Lower lobe of right lung (tissue), 2 donors: ENCODE measurements around the gene ANKRD28. TPM values are rescaled to one million over a fixed set of nuclear protein-coding genes. Genes with fewer than 3 reads are reported as not detected.

Experiments
- ATAC-seq, 2 donors: fragments of 200-7000 bp; cut with Tn5 transposase; one replicate each; pipeline ENCODE4 v1.9.1; 2020 to 2022; ENCODE audit warnings: mild to moderate bottlenecking in 2 of 2, moderate library complexity in 2 of 2
- DNase-seq: peaks from one replicate; pipeline ENCODE4 v3.0.0-alpha.2; 2020
- H3K27ac ChIP-seq: fragments of 200-600 bp; one replicate; pipeline ENCODE4 v1.8.0; 2022
- H3K27me3 ChIP-seq: fragments of 200-600 bp; one replicate; pipeline ENCODE4 v1.8.0; 2022; ENCODE audit warnings: low read depth
- H3K36me3 ChIP-seq: fragments of 200-600 bp; one replicate; pipeline ENCODE4 v1.8.0; 2022; ENCODE audit warnings: mild to moderate bottlenecking
- H3K4me1 ChIP-seq: fragments of 200-600 bp; one replicate; pipeline ENCODE4 v1.8.0; 2022
- H3K4me3 ChIP-seq: fragments of 200-600 bp; one replicate; pipeline ENCODE4 v1.8.0; 2022; ENCODE audit warnings: mild to moderate bottlenecking
- H3K9me3 ChIP-seq: fragments of 200-600 bp; one replicate; pipeline ENCODE4 v1.8.0; 2022
- intact Hi-C: fragments of 100-400 bp; cut with DNase I; formaldehyde crosslinking; loops from one replicate; pipeline ENCODE4 v1.11.0; 2022
- total RNA-seq: library from RNA; stranded (reverse); fragmentation: NEBNext Ultra II Directional; extraction: Animal tissue kit (Norgen Biotek cat#: 25700); gene quantifications from one replicate; pipeline ENCODE4 v1.2.1, GENCODE V29; 2021
- TF ChIP-seq, protein P1 (sequence below): fragments of 200-600 bp; IDR thresholded peaks from one replicate; pipeline ENCODE4 v1.8.0; 2022; ENCODE audit warnings: antibody characterized with exemption, mild to moderate bottlenecking
- donor health status: DM: no; HTN: yes; CAD: no; lungs with severe emphysema.

Gene ANKRD28
- total RNA-seq, 1 donor from 2014 or later, result 57.2 TPM

GRCh38 chr3:15787941-15788340, 9.8 kb downstream of the ANKRD28 start:
- TF ChIP-seq, protein P1, sequence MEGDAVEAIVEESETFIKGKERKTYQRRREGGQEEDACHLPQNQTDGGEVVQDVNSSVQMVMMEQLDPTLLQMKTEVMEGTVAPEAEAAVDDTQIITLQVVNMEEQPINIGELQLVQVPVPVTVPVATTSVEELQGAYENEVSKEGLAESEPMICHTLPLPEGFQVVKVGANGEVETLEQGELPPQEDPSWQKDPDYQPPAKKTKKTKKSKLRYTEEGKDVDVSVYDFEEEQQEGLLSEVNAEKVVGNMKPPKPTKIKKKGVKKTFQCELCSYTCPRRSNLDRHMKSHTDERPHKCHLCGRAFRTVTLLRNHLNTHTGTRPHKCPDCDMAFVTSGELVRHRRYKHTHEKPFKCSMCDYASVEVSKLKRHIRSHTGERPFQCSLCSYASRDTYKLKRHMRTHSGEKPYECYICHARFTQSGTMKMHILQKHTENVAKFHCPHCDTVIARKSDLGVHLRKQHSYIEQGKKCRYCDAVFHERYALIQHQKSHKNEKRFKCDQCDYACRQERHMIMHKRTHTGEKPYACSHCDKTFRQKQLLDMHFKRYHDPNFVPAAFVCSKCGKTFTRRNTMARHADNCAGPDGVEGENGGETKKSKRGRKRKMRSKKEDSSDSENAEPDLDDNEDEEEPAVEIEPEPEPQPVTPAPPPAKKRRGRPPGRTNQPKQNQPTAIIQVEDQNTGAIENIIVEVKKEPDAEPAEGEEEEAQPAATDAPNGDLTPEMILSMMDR, result no peak
- no peak overlapping the region for H3K4me3 ChIP-seq
- no peaks in the 10 kb centered on the region for H3K9me3 ChIP-seq
- peaks cover 11% of the 10 kb centered on the region for H3K4me1 ChIP-seq
- DNase-seq (no peak), ATAC-seq (no peak)
- no peak overlapping the region for H3K27ac ChIP-seq
- intact Hi-C loops, result no loop called here
- no peaks in the 10 kb centered on the region for H3K27me3 ChIP-seq
- no peaks in the 10 kb centered on the region for H3K36me3 ChIP-seq

DNA sequence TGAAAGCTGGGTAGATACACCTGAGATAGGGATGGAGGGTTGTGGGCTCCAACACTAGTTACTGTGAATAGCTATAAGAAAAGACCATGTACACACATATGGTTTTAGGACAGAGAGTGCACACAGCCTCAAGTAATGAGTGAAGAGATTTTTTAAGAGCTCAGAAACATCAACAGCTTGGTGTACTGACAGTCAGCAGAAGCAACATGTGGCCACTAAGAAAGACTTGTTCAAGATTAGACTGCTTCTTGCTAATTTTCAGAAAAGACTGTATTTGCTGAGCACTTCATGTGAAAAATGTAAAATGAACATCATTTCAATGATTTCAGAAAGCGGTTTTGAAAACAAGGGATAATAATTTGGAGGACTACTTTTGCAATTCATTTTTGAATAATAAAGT, 10.3 kb downstream of the ANKRD28 start:
- TF ChIP-seq, protein P1, result no peak
- no peaks in the 10 kb centered on the region for H3K36me3 ChIP-seq
- no peak for ATAC-seq
- no peak overlapping the region for H3K27ac ChIP-seq
- intact Hi-C loops, result no loop called here
- no peaks in the 10 kb centered on the region for H3K27me3 ChIP-seq
- no peaks in the 10 kb centered on the region for H3K9me3 ChIP-seq
- H3K4me1 ChIP-seq, result peaks cover 11% of the 10 kb centered on the region
- H3K4me3 ChIP-seq, result no peak overlapping the region
- DNase-seq, result no peak

GRCh38 chr3:15783361-15783969, 14.3 kb downstream of the ANKRD28 start:
- Histone ChIP-seq H3K9me3 (no peaks in the 10 kb centered on the region), H3K27ac (no peak overlapping the region), H3K27me3 (no peaks in the 10 kb centered on the region), H3K36me3 (no peaks in the 10 kb centered on the region), H3K4me3 (no peak overlapping the region), H3K4me1 (peaks cover 11% of the 10 kb centered on the region)
- peak in 1 of 2 donors; percentile 22 for ATAC-seq
- DNase-seq, result no peak
- intact Hi-C loops, result no loop called here
- TF ChIP-seq, protein P1, result no peak

DNA sequence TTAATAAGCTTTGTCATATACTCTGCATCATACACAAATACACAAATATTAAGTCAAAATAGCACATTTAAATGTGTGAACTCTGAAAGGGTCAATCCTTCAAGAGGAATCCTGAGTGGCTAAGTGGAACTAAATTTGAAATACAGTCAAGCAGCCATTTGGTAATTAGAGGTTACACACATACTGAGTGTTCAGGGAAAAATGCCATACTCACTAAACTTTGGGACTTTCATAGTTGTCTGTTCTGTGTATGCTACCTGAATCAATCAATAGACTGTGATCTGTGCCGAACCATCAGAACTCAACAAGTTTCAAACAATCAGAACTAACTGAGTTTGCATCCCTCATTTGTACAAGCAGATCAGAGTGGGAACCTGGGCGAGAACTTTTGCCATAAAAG, 15.3 kb downstream of the ANKRD28 start:
- no peak overlapping the region for H3K4me3 ChIP-seq
- H3K27me3 ChIP-seq, result no peaks in the 10 kb centered on the region
- H3K36me3 ChIP-seq, result no peaks in the 10 kb centered on the region
- intact Hi-C loops, result no loop called here
- TF ChIP-seq, protein P1, result no peak
- no peaks in the 10 kb centered on the region for H3K9me3 ChIP-seq
- peaks cover 11% of the 10 kb centered on the region for H3K4me1 ChIP-seq
- peak in 1 of 2 donors; percentile 28 for ATAC-seq
- no peak overlapping the region for H3K27ac ChIP-seq
- DNase-seq, result no peak

DNA sequence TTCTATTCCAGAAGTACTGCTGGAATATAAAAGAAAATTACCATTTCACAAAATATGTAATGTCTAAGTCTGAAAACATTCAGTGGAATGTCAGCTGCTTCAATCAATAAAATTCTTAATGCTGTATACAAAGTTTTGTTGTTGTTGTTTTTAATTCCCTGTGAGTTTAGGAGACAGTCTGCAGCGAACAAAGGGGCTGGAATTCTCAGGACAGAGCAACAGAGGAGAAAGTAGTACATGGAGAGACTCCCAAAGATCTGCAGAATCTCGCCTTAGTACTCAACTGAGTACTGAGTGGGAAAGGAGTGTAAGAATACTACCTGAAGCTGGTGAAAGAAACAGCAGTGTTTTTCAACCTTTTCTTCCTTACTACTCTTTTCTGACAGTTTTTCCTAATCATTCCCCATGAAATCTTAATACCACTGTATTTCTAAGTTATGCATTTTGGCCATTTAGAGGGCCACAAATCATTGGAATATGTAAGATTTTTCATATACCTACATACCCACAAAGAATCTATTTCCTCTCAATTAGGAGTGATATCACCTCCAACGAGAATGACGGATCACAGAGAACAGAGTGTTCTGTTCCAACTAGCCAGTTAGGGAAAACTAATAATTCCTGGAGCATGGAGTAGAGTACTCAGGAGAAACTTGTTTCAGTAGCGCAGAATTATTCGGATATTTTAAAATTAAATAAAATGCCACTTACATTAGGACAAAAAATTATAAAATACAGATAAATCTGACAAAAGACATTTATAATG, 16.0 kb downstream of the ANKRD28 start:
- ATAC-seq, result peak in 1 of 2 donors; percentile 38
- Histone ChIP-seq H3K36me3 (no peaks in the 10 kb centered on the region), H3K4me1 (peaks cover 11% of the 10 kb centered on the region), H3K27ac (no peak overlapping the region), H3K4me3 (no peak overlapping the region), H3K9me3 (no peaks in the 10 kb centered on the region), H3K27me3 (no peaks in the 10 kb centered on the region)
- intact Hi-C loops, result no loop called here
- TF ChIP-seq, protein P1, result no peak
- DNase-seq, result no peak
